Measurements from ENCODE around the gene SIAH1. TPM values are rescaled to one million over a fixed set of nuclear protein-coding genes. Genes with fewer than 3 reads are reported as not detected.
"Not testable (repeated sequence)": the region's sequence is repeated elsewhere in the genome, so short reads cannot be mapped to it uniquely, and the experiment has no call there.

Gene SIAH1
- total RNA-seq, result 13.5 and 15.1 TPM in 2 replicates

DNA sequence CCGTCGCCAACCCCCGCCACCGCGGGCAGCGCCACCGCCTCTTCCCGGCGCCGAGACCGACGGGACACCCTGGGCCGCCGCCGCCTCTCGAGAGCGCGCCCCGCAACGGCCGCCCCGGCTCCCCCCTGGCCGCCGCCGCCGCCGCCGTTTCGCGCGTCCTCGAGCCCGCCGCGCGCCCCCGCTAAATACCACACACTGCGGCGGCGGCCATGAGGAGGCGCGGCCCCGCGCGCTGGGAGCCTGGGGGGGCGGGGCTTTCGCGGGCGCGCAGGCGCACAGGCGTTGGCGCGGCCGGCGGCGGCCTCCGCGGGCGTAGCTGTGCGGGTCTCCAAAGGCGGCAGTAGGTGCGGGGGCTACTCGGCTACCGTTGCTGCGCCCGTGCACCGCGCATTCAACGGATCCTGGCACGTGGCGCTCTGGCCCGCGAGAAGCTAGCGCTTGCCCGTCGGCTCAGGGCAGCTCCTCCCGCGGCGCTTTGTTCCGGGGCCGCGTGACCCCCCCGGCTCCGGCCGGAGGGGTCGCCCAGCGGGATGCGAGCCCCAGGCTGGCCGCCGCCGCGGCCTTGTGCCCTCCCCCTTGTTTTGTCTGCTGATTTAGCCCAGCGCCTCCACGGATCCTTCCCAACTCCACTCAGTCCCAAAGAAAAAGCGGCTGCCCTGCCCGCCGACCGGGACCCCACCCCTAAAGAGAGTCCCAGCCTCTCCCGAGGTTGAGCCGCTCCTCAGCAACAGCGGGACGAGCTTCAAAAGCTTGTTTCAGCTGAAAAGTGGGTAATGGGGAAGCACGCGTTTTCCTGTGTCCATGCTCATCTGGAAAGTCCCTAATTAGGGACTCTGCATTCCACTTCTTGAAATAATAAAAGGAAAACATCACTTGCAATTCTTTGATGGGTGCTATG lies at the start of gene SIAH1:
SIAH1 (minus strand) TSS at position 161 of the 898 bp plus-strand sequence. CDS start 22,985 bp downstream, outside the sequence.
- H3K27me3 Mint-ChIP-seq, result no peaks in the 10 kb centered on the region
- H3K4me1 Mint-ChIP-seq, result peaks cover 23% of the 10 kb centered on the region
- peak within 1 kb of the TSS; percentile 94 for H3K27ac Mint-ChIP-seq
- peak within 1 kb of the TSS; percentile 92 for H3K4me3 Mint-ChIP-seq
- peaks cover 2% of the 10 kb centered on the region for H3K36me3 Mint-ChIP-seq (ENCODE audit: low read depth)
- intact Hi-C loops (cut with micrococcal nuclease), result loop anchor here (2.0 to 5.0 kb wide), 2 partner anchors 31 to 72 kb away; no protein-coding TSS in a partner anchor
- no peaks in the 10 kb centered on the region for H3K9me3 Mint-ChIP-seq
- DNase-seq, result peak; percentile 97

- Mint-ChIP-seq H3K36me3 (ENCODE audit: low read depth) (no peaks in the 10 kb centered on the region), H3K9me3 (no peaks in the 10 kb centered on the region), H3K27me3 (peaks cover 7% of the 10 kb centered on the region), H3K27ac (no peak overlapping the region), H3K4me1 (peaks cover 10% of the 10 kb centered on the region), H3K4me3 (no peak overlapping the region)
- intact Hi-C loops (cut with micrococcal nuclease), result no loop called here
- no peak for DNase-seq
Measured at GRCh38 chr16:48434653-48435317, 49.6 kb upstream of the SIAH1 start.

GRCh38 chr16:48433850-48434530 lies 48.8 kb upstream of the SIAH1 start:
- peaks cover 10% of the 10 kb centered on the region for H3K4me1 Mint-ChIP-seq
- no peak overlapping the region for H3K27ac Mint-ChIP-seq
- no peak overlapping the region for H3K4me3 Mint-ChIP-seq
- intact Hi-C loops (cut with micrococcal nuclease), result no loop called here
- peaks cover 7% of the 10 kb centered on the region for H3K27me3 Mint-ChIP-seq
- no peaks in the 10 kb centered on the region for H3K36me3 Mint-ChIP-seq (ENCODE audit: low read depth)
- DNase-seq, result no peak
- no peaks in the 10 kb centered on the region for H3K9me3 Mint-ChIP-seq

- DNase-seq, result no peak
- peaks cover 10% of the 10 kb centered on the region for H3K4me1 Mint-ChIP-seq
- H3K27me3 Mint-ChIP-seq, result peaks cover 7% of the 10 kb centered on the region
- H3K27ac Mint-ChIP-seq, result no peak overlapping the region
- no peaks in the 10 kb centered on the region for H3K36me3 Mint-ChIP-seq (ENCODE audit: low read depth)
- no peak overlapping the region for H3K4me3 Mint-ChIP-seq
- intact Hi-C loops (cut with micrococcal nuclease), result no loop called here
- no peaks in the 10 kb centered on the region for H3K9me3 Mint-ChIP-seq
Measured at GRCh38 chr16:48433116-48433849, 48.1 kb upstream of the SIAH1 start.

- no peaks in the 10 kb centered on the region for H3K9me3 Mint-ChIP-seq
- no peak for DNase-seq
- H3K4me3 Mint-ChIP-seq, result no peak overlapping the region
- no peaks in the 10 kb centered on the region for H3K36me3 Mint-ChIP-seq (ENCODE audit: low read depth)
- no peak overlapping the region for H3K27ac Mint-ChIP-seq
- peaks cover 4% of the 10 kb centered on the region for H3K27me3 Mint-ChIP-seq
- intact Hi-C loops (cut with micrococcal nuclease), result no loop called here
- peaks cover 10% of the 10 kb centered on the region for H3K4me1 Mint-ChIP-seq
Measured at GRCh38 chr16:48432136-48432535, 46.9 kb upstream of the SIAH1 start.

DNA sequence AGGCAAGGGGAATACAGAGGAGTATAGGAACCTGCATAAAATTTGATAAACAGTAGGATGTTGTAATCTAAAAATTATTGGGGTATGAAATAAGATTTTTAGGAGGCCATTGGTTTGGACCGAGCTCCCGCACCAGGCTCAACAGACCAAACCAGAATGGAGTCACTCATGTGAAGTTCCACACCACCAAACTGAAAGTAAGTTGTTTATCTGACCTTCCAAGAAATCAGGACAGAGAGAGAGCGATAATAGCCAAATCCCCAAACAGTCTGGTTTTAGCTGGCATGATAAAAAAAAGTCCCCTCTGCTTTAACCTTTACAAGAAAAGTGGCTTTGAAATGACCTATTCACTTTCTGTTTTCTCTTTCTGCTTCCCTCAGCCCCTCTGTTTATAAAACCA lies 45.7 kb upstream of the SIAH1 start:
- H3K27ac Mint-ChIP-seq, result no peak overlapping the region
- peaks cover 10% of the 10 kb centered on the region for H3K4me1 Mint-ChIP-seq
- no peaks in the 10 kb centered on the region for H3K36me3 Mint-ChIP-seq (ENCODE audit: low read depth)
- H3K9me3 Mint-ChIP-seq, result no peaks in the 10 kb centered on the region
- DNase-seq, result no peak
- intact Hi-C loops (cut with micrococcal nuclease), result no loop called here
- H3K4me3 Mint-ChIP-seq, result no peak overlapping the region
- H3K27me3 Mint-ChIP-seq, result no peaks in the 10 kb centered on the region

- Mint-ChIP-seq H3K36me3 (ENCODE audit: low read depth) (no peaks in the 10 kb centered on the region), H3K9me3 (no peaks in the 10 kb centered on the region), H3K27ac (no peak overlapping the region), H3K27me3 (no peaks in the 10 kb centered on the region), H3K4me1 (no peaks in the 10 kb centered on the region), H3K4me3 (no peak overlapping the region)
- no peak for DNase-seq
- intact Hi-C loops (cut with micrococcal nuclease), result no loop called here
Measured at GRCh38 chr16:48426244-48427141, 41.3 kb upstream of the SIAH1 start.

- Mint-ChIP-seq H3K27ac (no peak overlapping the region), H3K9me3 (no peaks in the 10 kb centered on the region), H3K27me3 (peaks cover 3% of the 10 kb centered on the region), H3K36me3 (ENCODE audit: low read depth) (no peaks in the 10 kb centered on the region), H3K4me1 (no peaks in the 10 kb centered on the region), H3K4me3 (no peak overlapping the region)
- intact Hi-C loops (cut with micrococcal nuclease), result no loop called here
- DNase-seq, result no peak
Measured at GRCh38 chr16:48422537-48422936, 37.3 kb upstream of the SIAH1 start.

DNA sequence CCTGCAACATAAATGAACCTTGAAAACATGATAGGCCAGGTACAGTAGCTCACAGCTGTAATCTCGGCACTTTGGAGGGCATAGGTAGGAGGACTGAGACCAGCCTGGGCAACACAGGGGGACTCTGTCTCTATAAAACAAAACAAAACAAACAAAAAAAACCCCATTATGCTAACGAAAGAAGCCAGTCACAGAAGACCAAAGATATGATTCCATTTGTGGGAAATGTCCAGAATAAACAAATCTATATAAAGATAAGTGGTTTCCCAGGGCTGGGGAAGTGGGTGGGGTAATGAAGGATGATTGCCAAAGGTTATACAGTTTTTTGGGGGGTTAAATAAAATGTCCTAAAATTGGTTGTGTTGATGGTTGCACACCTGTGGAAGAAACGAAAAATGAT lies 36.5 kb upstream of the SIAH1 start:
- no peaks in the 10 kb centered on the region for H3K9me3 Mint-ChIP-seq
- no peak overlapping the region for H3K4me3 Mint-ChIP-seq
- intact Hi-C loops (cut with micrococcal nuclease), result no loop called here
- DNase-seq, result no peak
- no peaks in the 10 kb centered on the region for H3K36me3 Mint-ChIP-seq (ENCODE audit: low read depth)
- no peak overlapping the region for H3K27ac Mint-ChIP-seq
- no peaks in the 10 kb centered on the region for H3K4me1 Mint-ChIP-seq
- peaks cover 3% of the 10 kb centered on the region for H3K27me3 Mint-ChIP-seq

DNA sequence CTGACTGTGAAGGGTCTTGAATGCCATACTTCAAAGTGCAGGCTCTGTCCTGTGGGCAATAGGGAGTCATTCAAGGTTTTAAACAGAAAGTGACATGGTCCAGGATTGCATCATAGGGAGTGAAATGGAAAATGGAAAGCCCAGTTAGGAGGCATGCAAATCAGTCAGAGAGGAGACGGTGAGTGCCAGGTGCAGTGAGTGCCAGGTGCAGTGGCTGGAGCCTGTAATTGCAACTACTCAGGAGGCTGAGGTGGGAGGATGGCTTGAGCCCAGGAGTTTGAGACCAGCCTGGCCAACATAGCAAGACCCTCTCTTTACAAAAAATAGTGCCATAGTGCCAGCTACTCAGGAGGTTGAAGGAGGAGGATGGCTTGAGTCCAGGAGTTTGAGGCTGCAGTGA lies 35.2 kb upstream of the SIAH1 start:
- peaks cover 3% of the 10 kb centered on the region for H3K27me3 Mint-ChIP-seq

GRCh38 chr16:48416617-48417016 lies 31.4 kb upstream of the SIAH1 start:
- DNase-seq; intact Hi-C loops (cut with micrococcal nuclease); H3K4me3 Mint-ChIP-seq; H3K27ac Mint-ChIP-seq; H3K9me3 Mint-ChIP-seq; H3K27me3 Mint-ChIP-seq; H3K4me1 Mint-ChIP-seq; H3K36me3 Mint-ChIP-seq (ENCODE audit: low read depth): not testable (repeated sequence)

More for the DNA sequence above, 35.2 kb upstream of the SIAH1 start:
- H3K4me3 Mint-ChIP-seq, result no peak overlapping the region
- H3K4me1 Mint-ChIP-seq, result no peaks in the 10 kb centered on the region
- H3K9me3 Mint-ChIP-seq, result no peaks in the 10 kb centered on the region
- DNase-seq, result no peak
- no peak overlapping the region for H3K27ac Mint-ChIP-seq
- no peaks in the 10 kb centered on the region for H3K36me3 Mint-ChIP-seq (ENCODE audit: low read depth)
- intact Hi-C loops (cut with micrococcal nuclease), result no loop called here

GRCh38 chr16:48413272-48413671 lies 28.1 kb upstream of the SIAH1 start:
- peak overlapping the region; percentile 60 for H3K27ac Mint-ChIP-seq
- intact Hi-C loops (cut with micrococcal nuclease), result loop anchor here (5.0 kb wide), 1 partner anchor 44 kb away; no protein-coding TSS in a partner anchor
- H3K4me1 Mint-ChIP-seq, result peaks cover 6% of the 10 kb centered on the region
- no peaks in the 10 kb centered on the region for H3K9me3 Mint-ChIP-seq
- no peak overlapping the region for H3K4me3 Mint-ChIP-seq
- peaks cover 2% of the 10 kb centered on the region for H3K27me3 Mint-ChIP-seq
- no peak for DNase-seq
- H3K36me3 Mint-ChIP-seq (ENCODE audit: low read depth), result no peaks in the 10 kb centered on the region

Measured in activated CD4-positive, alpha-beta T cell treated with anti-CD3 and anti-CD28 coated beads, Interleukin-2, amount 10 ng/mL, durations not matched to agents 24 days and 14 days (primary cell).